GM12873 (cell line): ENCODE data around the gene CUL7.

Experiments
- TF ChIP-seq, protein P1 (sequence below): IDR thresholded peaks from 2 replicates; pipeline ENCODE4 v1.5.1; 2012; ENCODE audit warnings: low read depth, mild to moderate bottlenecking, moderate library complexity, low read length, control low read depth; ENCODE audit not compliant: insufficient read depth; ENCODE audit errors: missing control alignments

Gene CUL7

GRCh38 chr6:42993445-42993844 lies 60.2 kb downstream of the CUL7 start:
- TF ChIP-seq, protein P1, sequence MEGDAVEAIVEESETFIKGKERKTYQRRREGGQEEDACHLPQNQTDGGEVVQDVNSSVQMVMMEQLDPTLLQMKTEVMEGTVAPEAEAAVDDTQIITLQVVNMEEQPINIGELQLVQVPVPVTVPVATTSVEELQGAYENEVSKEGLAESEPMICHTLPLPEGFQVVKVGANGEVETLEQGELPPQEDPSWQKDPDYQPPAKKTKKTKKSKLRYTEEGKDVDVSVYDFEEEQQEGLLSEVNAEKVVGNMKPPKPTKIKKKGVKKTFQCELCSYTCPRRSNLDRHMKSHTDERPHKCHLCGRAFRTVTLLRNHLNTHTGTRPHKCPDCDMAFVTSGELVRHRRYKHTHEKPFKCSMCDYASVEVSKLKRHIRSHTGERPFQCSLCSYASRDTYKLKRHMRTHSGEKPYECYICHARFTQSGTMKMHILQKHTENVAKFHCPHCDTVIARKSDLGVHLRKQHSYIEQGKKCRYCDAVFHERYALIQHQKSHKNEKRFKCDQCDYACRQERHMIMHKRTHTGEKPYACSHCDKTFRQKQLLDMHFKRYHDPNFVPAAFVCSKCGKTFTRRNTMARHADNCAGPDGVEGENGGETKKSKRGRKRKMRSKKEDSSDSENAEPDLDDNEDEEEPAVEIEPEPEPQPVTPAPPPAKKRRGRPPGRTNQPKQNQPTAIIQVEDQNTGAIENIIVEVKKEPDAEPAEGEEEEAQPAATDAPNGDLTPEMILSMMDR = no peak

- TF ChIP-seq, protein P1 = no peak
Measured at GRCh38 chr6:42989923-42990322, 63.7 kb downstream of the CUL7 start.

DNA sequence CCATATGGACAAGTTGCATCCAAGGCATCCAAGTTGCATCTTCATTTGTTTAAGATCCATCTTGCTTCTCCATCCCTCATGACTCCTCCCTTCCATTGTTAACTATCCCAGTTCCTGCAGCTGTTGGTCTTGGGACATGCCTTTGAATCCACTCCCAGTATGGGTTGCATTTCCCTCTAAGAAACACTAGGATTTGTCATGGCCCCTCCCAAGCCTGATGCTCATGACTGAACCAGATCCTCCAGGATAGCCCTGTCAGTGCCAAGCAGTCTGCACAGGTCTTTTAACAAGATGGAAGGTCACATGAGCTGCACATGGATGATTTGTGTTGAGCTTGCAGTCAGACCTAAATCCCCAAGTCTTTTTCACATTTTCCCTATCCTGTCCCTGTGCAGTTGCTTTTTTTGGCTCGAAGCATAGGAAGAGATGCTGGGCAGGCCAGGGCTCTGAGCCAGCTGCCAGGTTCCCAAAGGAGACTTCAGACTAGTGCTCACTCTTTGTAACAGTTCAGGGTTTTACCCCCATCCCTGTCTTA lies 65.1 kb downstream of the CUL7 start:
- TF ChIP-seq, protein P1 = no peak
